CD4-positive, alpha-beta T cell (primary cell): ENCODE measurements around the gene CCT7. TPM values are rescaled to one million over a fixed set of nuclear protein-coding genes. Genes with fewer than 3 reads are reported as not detected.

ENCODE experiments used
- ATAC-seq: fragments of 200-7000 bp; cut with Tn5 transposase; one replicate; pipeline ENCODE4 v1.10.0; 2022; ENCODE audit warnings: mild to moderate bottlenecking; ENCODE audit not compliant: poor library complexity
- CTCF ChIA-PET: fragments of 350-600 bp; sonication (Branson Sonifier 250); formaldehyde crosslinking; loops from one replicate; lab custom pipeline; 2021; ENCODE audit warnings: antibody characterized with exemption, inconsistent platforms; lab: Charles Lee
- POLR2A ChIA-PET: fragments of 350-600 bp; sonication (Branson Sonifier 250); formaldehyde crosslinking; loops from one replicate; lab custom pipeline; 2021; ENCODE audit warnings: antibody characterized with exemption, inconsistent platforms; lab: Charles Lee
- DNase-seq, 14 experiments: peaks; one replicate each; pipeline ENCODE4 v3.0.0-alpha.2; 2013 to 2020; ENCODE audit warnings: mixed read lengths in 2 of 14
- H3K27ac ChIP-seq, 2 donors: one replicate each; pipeline versions ENCODE4 v1.5.1 to v1.7.0; 2013; ENCODE audit warnings: low read length in 2 of 2, low read depth in 1 of 2, mild to moderate bottlenecking in 1 of 2
- H3K27me3 ChIP-seq, 2 experiments: 1 replicate in 1 of 2; 2 replicates in 1 of 2; pipeline versions ENCODE4 v1.6.1 to v1.7.0; 2013; ENCODE audit warnings: low read length in 2 of 2, control low read depth in 1 of 2, mild to moderate bottlenecking in 1 of 2, moderate library complexity in 1 of 2; ENCODE audit not compliant: insufficient read depth in 2 of 2, control insufficient read depth in 1 of 2
- H3K36me3 ChIP-seq: one replicate; pipeline ENCODE4 v1.6.1; 2013; ENCODE audit warnings: low read length, control low read depth; ENCODE audit not compliant: insufficient read depth
- H3K4me1 ChIP-seq: one replicate; pipeline ENCODE4 v1.6.1; 2013; ENCODE audit warnings: low read length, control low read depth; ENCODE audit not compliant: insufficient read depth
- H3K4me3 ChIP-seq: one replicate; pipeline ENCODE4 v1.5.1; 2013; ENCODE audit warnings: mild to moderate bottlenecking, low read length, moderate library complexity
- H3K9me3 ChIP-seq, 2 experiments: 1 replicate in 1 of 2; 2 replicates in 1 of 2; pipeline versions ENCODE4 v1.6.1 to v1.7.0; 2013; ENCODE audit warnings: low read length in 2 of 2, mild to moderate bottlenecking in 2 of 2, control low read depth in 1 of 2, moderate library complexity in 1 of 2; ENCODE audit not compliant: control insufficient read depth in 1 of 2, insufficient read depth in 1 of 2
- H3K27ac Mint-ChIP-seq: one replicate; pipeline ENCODE4 v1.8.0; 2020; ENCODE audit warnings: mixed read lengths
- H3K27me3 Mint-ChIP-seq: one replicate; pipeline ENCODE4 v1.8.0; 2021; ENCODE audit warnings: mixed read lengths
- H3K36me3 Mint-ChIP-seq: one replicate; pipeline ENCODE4 v1.8.0; 2021; ENCODE audit warnings: low read depth, mixed read lengths
- H3K4me1 Mint-ChIP-seq: one replicate; pipeline ENCODE4 v1.8.0; 2021; ENCODE audit warnings: low read depth, mixed read lengths
- H3K4me3 Mint-ChIP-seq: one replicate; pipeline ENCODE4 v1.8.0; 2020; ENCODE audit warnings: mild to moderate bottlenecking, mixed read lengths
- H3K9me3 Mint-ChIP-seq: one replicate; pipeline ENCODE4 v1.8.0; 2020; ENCODE audit warnings: mixed read lengths
- intact Hi-C, 2 experiments: fragments of 100-400 bp; cut with DNase I in 1 of 2; cut with micrococcal nuclease in 1 of 2; formaldehyde crosslinking; loops; one replicate each; pipeline versions ENCODE4 v1.15.1 to v1.9.0; 2023 to 2025; cut with DNase I, micrococcal nuclease
- total RNA-seq, 174 experiments: library from RNA in 2 of 174; stranded (reverse) in 2 of 174; gene quantifications; one replicate each; pipeline ENCODE4 v1.2.3 and lab custom pipeline; 2021 to 2026
- TF ChIP-seq, protein P1 (sequence below): fragments of 200-600 bp; IDR thresholded peaks from one replicate; pipeline ENCODE4 v1.8.0; 2022; ENCODE audit warnings: antibody characterized with exemption, mild to moderate bottlenecking

Gene CCT7
- total RNA-seq, 2 experiments from 2014 or later: 86.9 to 96.9 TPM

DNA sequence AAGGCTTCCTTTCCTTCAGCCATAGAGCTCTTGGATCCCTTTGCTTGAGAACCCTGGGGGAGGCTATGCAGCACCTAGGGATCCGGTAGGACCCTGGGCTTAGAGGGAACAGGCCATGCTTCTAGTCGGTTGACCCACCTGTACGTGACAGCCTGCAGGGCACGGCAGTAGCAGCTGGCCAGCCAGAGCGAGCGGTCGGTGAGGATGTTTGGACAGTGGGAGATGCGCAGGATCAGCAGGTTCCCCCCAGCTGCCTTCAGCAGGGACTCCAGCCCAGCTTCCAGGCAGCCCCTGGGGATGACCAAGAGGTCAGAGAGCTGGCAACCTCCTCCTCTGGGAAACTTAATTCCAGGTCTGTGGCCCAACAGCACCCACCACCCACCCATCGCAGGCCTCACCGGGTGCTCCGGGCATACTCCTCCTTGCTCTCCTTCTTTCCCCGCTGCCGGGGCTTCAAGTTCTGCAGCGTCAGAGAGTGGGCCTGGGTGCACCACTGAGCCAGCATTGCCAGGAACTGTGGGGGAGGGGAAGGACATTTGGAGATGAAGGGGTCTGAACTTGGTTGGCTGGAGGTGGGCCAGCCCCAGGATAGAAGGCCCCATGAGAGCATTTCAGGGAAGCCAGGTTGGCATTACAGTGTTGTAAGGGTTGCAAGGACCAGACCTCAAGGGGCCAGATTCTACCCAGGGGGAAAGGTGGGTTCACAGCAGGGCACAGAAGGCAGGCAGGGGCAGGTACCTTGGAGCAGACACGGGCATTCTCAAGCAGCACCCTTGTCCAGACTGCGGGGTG is 29.6 kb downstream of the CCT7 start:
- no peak for ATAC-seq
- no peaks in the 10 kb centered on the region for H3K36me3 ChIP-seq
- H3K4me1 Mint-ChIP-seq: peaks cover 20% of the 10 kb centered on the region
- ChIA-PET POLR2A (no interaction called here), CTCF (no interaction called here)
- peaks cover 42% of the 10 kb centered on the region for H3K36me3 Mint-ChIP-seq
- H3K27ac ChIP-seq: no peak overlapping the region
- no peak overlapping the region for H3K4me3 ChIP-seq
- TF ChIP-seq, protein P1, sequence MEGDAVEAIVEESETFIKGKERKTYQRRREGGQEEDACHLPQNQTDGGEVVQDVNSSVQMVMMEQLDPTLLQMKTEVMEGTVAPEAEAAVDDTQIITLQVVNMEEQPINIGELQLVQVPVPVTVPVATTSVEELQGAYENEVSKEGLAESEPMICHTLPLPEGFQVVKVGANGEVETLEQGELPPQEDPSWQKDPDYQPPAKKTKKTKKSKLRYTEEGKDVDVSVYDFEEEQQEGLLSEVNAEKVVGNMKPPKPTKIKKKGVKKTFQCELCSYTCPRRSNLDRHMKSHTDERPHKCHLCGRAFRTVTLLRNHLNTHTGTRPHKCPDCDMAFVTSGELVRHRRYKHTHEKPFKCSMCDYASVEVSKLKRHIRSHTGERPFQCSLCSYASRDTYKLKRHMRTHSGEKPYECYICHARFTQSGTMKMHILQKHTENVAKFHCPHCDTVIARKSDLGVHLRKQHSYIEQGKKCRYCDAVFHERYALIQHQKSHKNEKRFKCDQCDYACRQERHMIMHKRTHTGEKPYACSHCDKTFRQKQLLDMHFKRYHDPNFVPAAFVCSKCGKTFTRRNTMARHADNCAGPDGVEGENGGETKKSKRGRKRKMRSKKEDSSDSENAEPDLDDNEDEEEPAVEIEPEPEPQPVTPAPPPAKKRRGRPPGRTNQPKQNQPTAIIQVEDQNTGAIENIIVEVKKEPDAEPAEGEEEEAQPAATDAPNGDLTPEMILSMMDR: no peak
- intact Hi-C loops: no loop called here
- peaks cover 7% of the 10 kb centered on the region for H3K4me1 ChIP-seq
- no peaks in the 10 kb centered on the region for H3K27me3 Mint-ChIP-seq
- no peak for DNase-seq
- H3K27ac Mint-ChIP-seq: no peak overlapping the region
- no peak overlapping the region for H3K4me3 Mint-ChIP-seq
- no peaks in the 10 kb centered on the region for H3K27me3 ChIP-seq
- H3K9me3 ChIP-seq: no peaks in the 10 kb centered on the region
- no peaks in the 10 kb centered on the region for H3K9me3 Mint-ChIP-seq

GRCh38 chr2:73264332-73264606 is 30.2 kb downstream of the CCT7 start:
- DNase-seq: no peak
- Mint-ChIP-seq H3K36me3 (peaks cover 38% of the 10 kb centered on the region), H3K4me3 (no peak overlapping the region), H3K4me1 (peaks cover 20% of the 10 kb centered on the region), H3K9me3 (no peaks in the 10 kb centered on the region), H3K27me3 (no peaks in the 10 kb centered on the region), H3K27ac (no peak overlapping the region)
- intact Hi-C loops: no loop called here
- Histone ChIP-seq H3K4me3 (no peak overlapping the region), H3K4me1 (peaks cover 7% of the 10 kb centered on the region), H3K27me3 (no peaks in the 10 kb centered on the region), H3K27ac (no peak overlapping the region), H3K9me3 (no peaks in the 10 kb centered on the region), H3K36me3 (no peaks in the 10 kb centered on the region)
- ChIA-PET POLR2A (no interaction called here), CTCF (no interaction called here)
- TF ChIP-seq, protein P1: no peak
- no peak for ATAC-seq

DNA sequence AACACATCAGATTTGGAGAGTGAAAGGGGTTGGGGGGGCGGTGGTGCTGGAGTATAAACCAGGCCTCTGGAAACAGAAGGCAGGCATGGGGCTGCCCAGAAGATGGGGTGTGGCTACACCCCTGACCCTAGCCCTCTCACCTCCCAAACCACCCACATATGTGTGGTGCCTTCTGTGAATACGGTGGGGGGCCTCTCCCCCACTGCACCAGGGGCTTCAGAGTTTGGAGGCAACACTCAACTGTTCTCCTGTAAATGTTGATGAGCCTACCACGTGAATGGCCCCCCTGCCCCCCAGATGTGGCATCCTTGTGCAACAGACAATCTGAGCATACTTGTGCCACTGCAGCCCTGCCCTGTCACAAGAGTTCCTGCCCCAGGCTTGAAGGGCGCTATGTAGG is 30.7 kb downstream of the CCT7 start:
- H3K9me3 ChIP-seq: no peaks in the 10 kb centered on the region
- Mint-ChIP-seq H3K4me3 (no peak overlapping the region), H3K36me3 (peaks cover 33% of the 10 kb centered on the region), H3K9me3 (no peaks in the 10 kb centered on the region), H3K4me1 (peaks cover 22% of the 10 kb centered on the region), H3K27me3 (no peaks in the 10 kb centered on the region), H3K27ac (no peak overlapping the region)
- ChIA-PET CTCF (no interaction called here), POLR2A (no interaction called here)
- H3K36me3 ChIP-seq: no peaks in the 10 kb centered on the region
- intact Hi-C loops: no loop called here
- no peaks in the 10 kb centered on the region for H3K27me3 ChIP-seq
- no peak overlapping the region for H3K27ac ChIP-seq
- TF ChIP-seq, protein P1: no peak
- H3K4me1 ChIP-seq: peaks cover 10% of the 10 kb centered on the region
- DNase-seq: no peak
- no peak overlapping the region for H3K4me3 ChIP-seq
- ATAC-seq: no peak
